ENCODE results near the gene PPARG.

Gene PPARG

GRCh38 chr3:12313519-12313918 is 24.6 kb downstream of the PPARG start:
- no peak for DNase-seq

DNA sequence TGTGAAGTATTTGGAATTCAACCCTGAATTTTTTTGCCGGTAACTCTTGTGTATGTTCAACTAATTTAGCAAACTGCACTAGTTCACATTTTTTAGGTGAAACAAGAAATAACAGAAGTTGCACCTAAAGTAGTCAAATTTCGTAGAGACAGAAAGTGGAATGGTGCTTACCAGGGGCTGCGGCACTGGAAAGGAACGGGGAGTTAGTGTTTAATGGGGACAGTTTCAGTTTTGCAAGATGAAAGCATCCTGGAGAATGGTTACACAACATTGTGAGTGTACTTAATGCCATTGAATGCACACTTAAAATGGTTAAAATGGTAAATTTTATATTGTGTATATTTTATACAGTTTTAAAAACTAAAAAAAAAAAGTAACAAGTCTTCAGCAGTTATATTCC is 27.4 kb downstream of the PPARG start:
- DNase-seq: no peak

DNA sequence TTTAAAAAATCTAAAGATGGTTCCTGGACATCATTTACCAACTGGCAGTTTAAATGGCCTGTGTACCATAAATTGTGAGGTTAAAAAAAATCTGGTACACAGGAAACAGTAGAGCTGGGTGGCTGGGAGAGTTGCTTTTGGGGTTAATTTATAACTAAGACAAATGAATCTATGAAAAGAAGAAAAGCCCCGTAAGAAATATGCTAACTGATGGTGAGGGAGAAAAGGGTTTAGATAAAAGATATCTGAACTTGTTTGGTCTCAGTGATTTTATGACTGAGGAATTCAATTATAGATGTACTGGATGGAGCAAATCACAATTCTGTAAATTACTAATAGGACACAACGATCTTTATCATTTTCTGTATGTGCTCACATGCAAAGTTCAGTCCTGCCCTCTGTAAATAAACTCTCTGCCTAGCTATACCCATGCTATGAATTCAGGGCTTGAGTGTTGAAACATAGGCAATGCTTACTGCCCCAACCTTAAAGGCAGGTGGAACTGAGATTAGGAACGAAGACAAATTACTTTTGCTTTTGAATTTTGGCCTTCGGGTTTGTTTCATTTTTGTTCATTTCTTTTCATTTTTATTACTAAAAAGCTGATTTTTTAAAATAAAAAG is 28.0 kb downstream of the PPARG start:
- DNase-seq: no peak

DNA sequence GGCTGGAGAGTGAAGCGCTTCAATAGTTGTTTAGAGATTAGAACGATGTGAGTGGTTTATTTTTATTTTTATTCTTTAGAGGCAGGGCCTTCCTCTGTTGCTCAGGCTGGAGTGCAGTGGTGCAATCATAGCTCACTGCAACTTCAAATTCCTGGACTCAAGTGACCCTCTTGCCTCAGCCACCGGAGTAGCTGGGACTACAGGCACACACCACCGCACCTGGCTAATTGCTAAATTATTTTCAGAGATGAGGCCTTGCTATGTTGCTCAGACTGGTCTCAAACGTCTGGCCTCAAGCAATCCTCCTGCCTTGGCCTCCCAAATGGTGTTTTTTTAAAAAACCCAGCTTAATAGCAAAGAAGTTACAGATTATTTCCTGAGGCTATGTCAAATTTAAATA is 29.0 kb downstream of the PPARG start:
- no peak for DNase-seq

GRCh38 chr3:12318758-12319621 is 30.1 kb downstream of the PPARG start:
- no peak for DNase-seq

DNA sequence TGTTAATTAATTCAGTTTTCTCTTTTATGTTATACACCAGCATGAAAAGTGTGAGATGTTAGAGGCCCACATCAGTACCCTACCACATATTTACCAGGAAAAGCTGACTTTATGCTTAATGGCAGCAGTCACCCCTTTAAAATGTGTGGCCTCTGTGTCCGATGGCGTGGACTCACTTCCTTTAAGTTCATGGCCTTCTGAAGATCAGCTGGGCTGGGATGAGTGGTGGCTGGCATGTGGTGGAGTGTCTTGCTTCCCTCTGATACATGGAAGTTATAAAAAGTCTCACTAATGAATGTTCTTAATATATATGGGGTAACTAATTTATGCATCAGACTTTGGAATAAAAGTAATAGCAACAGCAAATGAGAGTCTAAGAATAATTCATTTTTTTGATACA is 32.1 kb downstream of the PPARG start:
- DNase-seq: no peak

DNA sequence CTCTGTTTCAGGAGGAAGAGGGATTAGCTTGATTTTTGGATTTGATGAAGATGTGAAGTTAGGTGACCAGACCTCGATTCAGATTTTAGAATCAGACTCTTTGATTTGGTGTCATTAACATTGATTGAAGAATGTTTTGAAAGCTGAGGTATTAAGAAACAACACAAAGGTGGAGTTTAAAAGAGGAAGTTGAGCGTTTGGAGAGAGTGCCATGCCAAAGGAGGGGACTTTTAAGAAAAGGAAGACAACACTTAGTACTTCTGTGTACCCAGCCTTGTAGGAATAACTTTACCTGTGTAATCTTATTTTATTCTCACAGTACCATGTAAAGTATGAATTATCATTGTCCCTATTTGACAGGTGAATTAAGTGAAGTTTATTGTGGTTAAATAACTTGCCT is 34.4 kb downstream of the PPARG start:
- DNase-seq: no peak

GRCh38 chr3:12325586-12326515 is 37.0 kb downstream of the PPARG start:
- DNase-seq: no peak

DNA sequence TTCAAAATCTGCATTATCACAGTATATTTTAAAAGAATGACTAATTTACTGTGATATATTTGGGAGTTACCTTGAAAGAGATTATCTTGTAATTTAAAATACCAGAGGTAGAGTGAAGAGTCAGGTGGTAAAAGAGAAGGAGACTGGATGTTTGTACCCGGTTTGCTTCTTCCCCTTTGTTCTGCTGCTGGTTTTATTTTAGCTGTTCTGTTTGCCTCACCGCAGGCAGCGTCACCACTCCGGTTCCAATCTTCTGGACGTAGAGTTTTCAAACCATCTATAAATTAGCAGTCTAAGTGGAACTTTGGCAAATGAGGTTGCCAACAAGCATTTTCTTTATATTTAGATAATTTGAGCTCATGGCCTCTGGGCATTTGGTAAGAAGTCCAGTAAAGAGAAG is 38.2 kb downstream of the PPARG start:
- DNase-seq: no peak

GRCh38 chr3:12328132-12328836 is 39.4 kb downstream of the PPARG start:
- DNase-seq: no peak

DNA sequence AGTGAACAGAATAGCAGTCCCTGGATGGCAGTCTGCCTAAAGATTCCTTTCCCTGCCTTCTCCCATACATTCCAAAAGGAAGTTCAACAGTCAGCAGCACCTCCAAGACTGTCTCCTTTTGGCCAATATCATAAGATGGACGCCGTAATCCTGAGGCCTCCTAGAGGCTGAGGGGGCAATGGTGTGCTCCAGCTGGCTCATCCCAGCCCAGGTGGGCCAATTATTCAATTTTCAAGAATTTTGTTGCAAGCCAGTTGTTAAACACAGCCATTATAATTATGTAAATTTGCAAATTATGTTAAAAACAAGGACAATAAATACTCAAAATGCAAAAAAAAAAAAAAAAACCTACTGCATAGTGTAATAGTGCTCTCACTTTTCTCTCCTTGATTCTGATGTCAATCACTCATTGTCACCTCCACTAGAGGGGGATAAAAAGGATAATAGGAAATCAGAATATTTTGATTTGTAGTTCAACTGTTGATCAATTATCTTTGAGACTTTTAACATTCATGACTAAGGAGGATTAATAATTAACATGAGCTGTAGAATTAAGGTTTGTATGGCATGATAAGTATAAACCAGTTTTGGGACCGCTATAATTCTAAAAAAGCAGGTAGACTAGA is 40.1 kb downstream of the PPARG start:
- DNase-seq: no peak

- DNase-seq: no peak
Measured at GRCh38 chr3:12334786-12335185, 45.9 kb downstream of the PPARG start.

DNA sequence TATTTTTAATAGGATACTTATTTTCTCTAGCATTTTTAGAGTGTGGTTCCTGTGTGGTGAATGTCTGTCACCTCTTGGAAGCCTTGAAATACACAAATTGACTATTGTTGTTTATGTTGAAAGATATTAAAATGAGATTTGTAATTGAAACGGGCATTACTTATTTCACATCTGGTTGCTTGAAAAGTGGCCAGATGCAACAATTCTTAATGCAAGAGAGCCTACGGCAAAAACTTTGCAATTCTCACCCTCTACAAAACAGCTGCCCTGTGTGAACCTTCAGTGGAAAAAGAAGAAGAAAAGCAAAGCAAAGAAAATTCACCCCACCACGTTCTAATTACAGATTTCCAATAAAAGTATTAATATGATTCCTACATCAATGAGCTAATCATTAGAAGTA is 46.6 kb downstream of the PPARG start:
- DNase-seq: no peak

GRCh38 chr3:12336099-12336498 is 47.2 kb downstream of the PPARG start:
- DNase-seq: no peak

DNA sequence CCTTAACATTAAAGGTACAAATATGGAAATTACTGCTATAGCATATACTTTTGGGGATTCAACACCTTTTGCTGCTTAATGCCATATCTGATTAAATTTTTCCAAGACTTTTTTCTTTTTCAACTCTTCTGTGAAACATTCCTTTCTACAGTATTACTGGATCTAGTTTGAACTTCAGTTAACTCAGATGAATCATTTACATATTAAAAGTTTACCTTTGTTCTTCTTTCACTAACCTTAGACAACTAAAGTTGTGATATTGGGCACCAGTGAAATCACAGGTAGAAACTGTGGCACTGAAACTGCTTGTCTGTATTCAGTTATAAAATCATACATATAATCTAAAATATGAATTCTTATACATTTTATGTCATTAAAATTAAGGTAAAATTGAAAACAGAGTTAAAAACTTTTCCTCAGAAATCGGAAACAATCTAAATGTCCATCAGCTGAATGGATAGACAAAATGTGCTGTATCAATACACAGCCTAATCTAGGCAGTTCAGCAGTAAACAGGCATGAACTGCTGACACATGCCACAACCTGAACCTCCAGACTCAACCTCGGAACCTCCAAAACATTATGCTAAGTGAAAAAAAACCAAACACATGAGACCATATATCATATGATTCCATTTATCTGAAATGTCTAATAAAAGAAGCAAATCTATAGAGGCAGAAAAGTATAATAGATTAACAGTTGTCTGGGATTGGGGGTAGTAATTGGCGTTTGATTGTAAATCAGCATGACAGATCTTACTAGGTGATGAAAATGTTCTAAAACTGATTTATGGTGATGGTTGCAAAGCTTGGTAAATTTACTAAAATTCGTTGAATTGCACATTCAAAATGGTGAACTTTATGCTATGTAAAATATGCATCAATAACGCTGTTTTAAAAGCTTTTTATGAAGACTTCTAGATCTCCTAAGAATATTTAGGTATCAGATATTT is 50.0 kb downstream of the PPARG start:
- no peak for DNase-seq

GRCh38 chr3:12339701-12340480 is 51.0 kb downstream of the PPARG start:
- DNase-seq: no peak

- no peak for DNase-seq
Measured at GRCh38 chr3:12340506-12340905, 51.6 kb downstream of the PPARG start.

- DNase-seq: no peak
Measured at GRCh38 chr3:12342151-12342550, 53.3 kb downstream of the PPARG start.

GRCh38 chr3:12343047-12343501 is 54.2 kb downstream of the PPARG start:
- no peak for DNase-seq

GRCh38 chr3:12345141-12345561 is 56.3 kb downstream of the PPARG start:
- DNase-seq: no peak

Data from cortex of kidney (tissue), 1 donor.